Endothelial cell of umbilical vein (primary cell): ENCODE data around the gene INPP5K.

Source experiments
- CTCF ChIP-seq, 2 donors: IDR thresholded peaks; 1 replicate in 1 of 2; 2 replicates in 1 of 2; pipeline ENCODE4 v1.5.1; 2011; ENCODE audit warnings: low read length in 2 of 2, mild to moderate bottlenecking in 2 of 2, moderate library complexity in 2 of 2, control low read depth in 1 of 2, inconsistent platforms in 1 of 2, low read depth in 1 of 2; ENCODE audit not compliant: insufficient read depth in 1 of 2; ENCODE audit errors: extremely low read depth in 1 of 2
- EZH2 ChIP-seq: IDR thresholded peaks from 2 replicates; pipeline ENCODE4 v1.6.1; 2012; ENCODE audit warnings: borderline replicate concordance, low read depth, mild to moderate bottlenecking, moderate library complexity, low read length, inconsistent platforms; ENCODE audit not compliant: severe bottlenecking
- JUN ChIP-seq: IDR thresholded peaks from 2 replicates; pipeline ENCODE4 v1.6.1; 2011; ENCODE audit warnings: borderline replicate concordance, low read depth; ENCODE audit not compliant: insufficient read length, insufficient read depth
- MAX ChIP-seq: IDR thresholded peaks from 2 replicates; pipeline ENCODE4 v1.6.1; 2011; ENCODE audit not compliant: insufficient read depth, insufficient read length
- MYC ChIP-seq: IDR thresholded peaks from one replicate; pipeline ENCODE4 v1.6.1; 2011; ENCODE audit warnings: mild to moderate bottlenecking, low read depth, low read length
- POLR2A ChIP-seq: IDR thresholded peaks from 2 replicates; pipeline ENCODE4 v1.6.1; 2012; ENCODE audit warnings: low read depth, mild to moderate bottlenecking, control low read depth, low read length
- POLR2AphosphoS5 ChIP-seq: IDR thresholded peaks from 2 replicates; pipeline ENCODE4 v1.6.1; 2012; ENCODE audit warnings: low read depth, mild to moderate bottlenecking, control low read depth, low read length, moderate library complexity; ENCODE audit not compliant: insufficient read depth

- TF ChIP-seq MAX (no peak), CTCF (IDR thresholded peaks at IDR 0.05; ENCODE audit: extremely low read depth in 1 of 2, insufficient read depth in 1 of 2, low read depth in 1 of 2, low read length in 2 of 2) (no peak), POLR2A (no peak), EZH2 (no peak), POLR2AphosphoS5 (no peak), JUN (no peak), MYC (no peak)
Measured at GRCh38 chr17:1473841-1474240, 42.6 kb downstream of the INPP5K start.
